ENCODE data around the gene COL3A1.

COL3A1 gene

GRCh38 chr2:189057316-189057715 is 83.1 kb downstream of the COL3A1 start:
- DNase-seq (ENCODE audit: extremely low read depth, low read depth), result no peak
- TF ChIP-seq CTCF (IDR thresholded peaks at IDR 0.05; ENCODE audit: low read depth, low read length, missing control alignments), result no peak
- no peak overlapping the region for H3K4me3 ChIP-seq (replicated peaks; ENCODE audit: low read depth, low read length)

- no peak for DNase-seq (ENCODE audit: extremely low read depth, low read depth)
- H3K4me3 ChIP-seq (replicated peaks; ENCODE audit: low read depth, low read length), result no peak overlapping the region
- no peak for TF ChIP-seq CTCF (IDR thresholded peaks at IDR 0.05; ENCODE audit: low read depth, low read length, missing control alignments)
Observed at GRCh38 chr2:189060096-189060642, 86.0 kb downstream of the COL3A1 start.
